Measurements from ENCODE around the gene TAS2R14. TPM values are rescaled to one million over a fixed set of nuclear protein-coding genes. Genes with fewer than 3 reads are reported as not detected.

Gene TAS2R14
- total RNA-seq, 2 donors from 2014 or later, result 4.0 to 4.9 TPM

DNA sequence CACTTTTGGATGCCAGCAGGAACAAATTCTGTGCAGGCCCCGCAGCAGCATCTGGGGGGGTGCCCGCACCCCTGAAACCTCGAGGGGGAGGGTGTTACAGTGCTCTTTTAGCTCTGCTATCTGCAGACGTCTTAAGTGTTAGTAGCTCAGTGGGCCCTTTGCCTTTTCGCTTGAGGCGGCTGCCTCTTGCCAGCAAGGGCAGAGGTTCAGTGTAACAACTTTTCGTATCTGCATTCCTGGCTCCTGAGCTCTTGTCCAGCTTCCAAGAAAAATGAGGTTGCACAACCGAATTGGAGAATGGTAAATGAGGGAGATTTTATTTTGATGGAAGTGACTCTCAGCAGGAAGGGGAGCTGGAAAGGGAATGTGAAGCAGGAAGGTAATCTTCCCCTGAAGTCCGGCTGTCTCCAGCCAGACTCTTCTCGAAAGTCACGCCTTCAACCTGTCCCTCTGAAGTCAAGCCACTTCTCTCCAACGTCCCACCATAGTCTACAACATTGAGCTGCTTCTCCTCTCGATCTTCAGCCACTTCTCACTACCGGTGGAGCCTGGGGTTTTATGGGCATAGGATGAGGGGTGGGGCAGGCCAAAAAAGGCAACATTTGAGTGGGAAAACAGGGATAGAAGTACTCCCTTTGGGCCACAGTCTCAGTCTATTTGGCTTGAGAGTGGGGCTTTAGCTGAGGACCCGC, 29.8 kb upstream of the TAS2R14 start:
- intact Hi-C loops (cut with DNase I), result no loop called here
- peak; percentile 19 to 34 (median 32) for DNase-seq
- no peaks in the 10 kb centered on the region for H3K4me1 ChIP-seq
- ATAC-seq, result peak; percentile 45
- no peak overlapping the region for H3K27ac ChIP-seq
- TF ChIP-seq, protein P1, sequence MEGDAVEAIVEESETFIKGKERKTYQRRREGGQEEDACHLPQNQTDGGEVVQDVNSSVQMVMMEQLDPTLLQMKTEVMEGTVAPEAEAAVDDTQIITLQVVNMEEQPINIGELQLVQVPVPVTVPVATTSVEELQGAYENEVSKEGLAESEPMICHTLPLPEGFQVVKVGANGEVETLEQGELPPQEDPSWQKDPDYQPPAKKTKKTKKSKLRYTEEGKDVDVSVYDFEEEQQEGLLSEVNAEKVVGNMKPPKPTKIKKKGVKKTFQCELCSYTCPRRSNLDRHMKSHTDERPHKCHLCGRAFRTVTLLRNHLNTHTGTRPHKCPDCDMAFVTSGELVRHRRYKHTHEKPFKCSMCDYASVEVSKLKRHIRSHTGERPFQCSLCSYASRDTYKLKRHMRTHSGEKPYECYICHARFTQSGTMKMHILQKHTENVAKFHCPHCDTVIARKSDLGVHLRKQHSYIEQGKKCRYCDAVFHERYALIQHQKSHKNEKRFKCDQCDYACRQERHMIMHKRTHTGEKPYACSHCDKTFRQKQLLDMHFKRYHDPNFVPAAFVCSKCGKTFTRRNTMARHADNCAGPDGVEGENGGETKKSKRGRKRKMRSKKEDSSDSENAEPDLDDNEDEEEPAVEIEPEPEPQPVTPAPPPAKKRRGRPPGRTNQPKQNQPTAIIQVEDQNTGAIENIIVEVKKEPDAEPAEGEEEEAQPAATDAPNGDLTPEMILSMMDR (IDR thresholded peaks at IDR 0.05), result no peak
- no peak for TF ChIP-seq POLR2A (IDR thresholded peaks at IDR 0.05)
- H3K27me3 ChIP-seq, result no peaks in the 10 kb centered on the region
- H3K36me3 ChIP-seq (replicated peaks in 1 of 2; ENCODE audit: insufficient read depth in 1 of 2, low read depth in 2 of 2), result no peaks in the 10 kb centered on the region
- no peaks in the 10 kb centered on the region for H3K9me3 ChIP-seq
- H3K4me3 ChIP-seq, result no peak overlapping the region
- 72 to 79% methylated on average over 15 of the region's 15 CpGs for WGBS, 2 donors

- Histone ChIP-seq H3K36me3 (replicated peaks in 1 of 2; ENCODE audit: insufficient read depth in 1 of 2, low read depth in 2 of 2) (no peaks in the 10 kb centered on the region), H3K4me3 (no peak overlapping the region), H3K9me3 (no peaks in the 10 kb centered on the region), H3K27ac (no peak overlapping the region), H3K27me3 (no peaks in the 10 kb centered on the region), H3K4me1 (no peaks in the 10 kb centered on the region)
- no peak for TF ChIP-seq POLR2A (IDR thresholded peaks at IDR 0.05)
- TF ChIP-seq, protein P1 (IDR thresholded peaks at IDR 0.05), result no peak
- no peak for DNase-seq
- intact Hi-C loops (cut with DNase I), result no loop called here
- ATAC-seq, result no peak
- WGBS, 2 donors, result 77 to 78% methylated on average over 2 of the region's 2 CpGs
Observed at GRCh38 chr12:10967409-10967808, 28.3 kb upstream of the TAS2R14 start.

GRCh38 chr12:10966314-10966713, 27.3 kb upstream of the TAS2R14 start:
- no peaks in the 10 kb centered on the region for H3K27me3 ChIP-seq
- no peaks in the 10 kb centered on the region for H3K36me3 ChIP-seq (replicated peaks in 1 of 2; ENCODE audit: insufficient read depth in 1 of 2, low read depth in 2 of 2)
- no peak for ATAC-seq
- H3K4me1 ChIP-seq, result no peaks in the 10 kb centered on the region
- no peak for DNase-seq
- intact Hi-C loops (cut with DNase I), result no loop called here
- H3K4me3 ChIP-seq, result no peak overlapping the region
- TF ChIP-seq, protein P1 (IDR thresholded peaks at IDR 0.05), result no peak
- no peak for TF ChIP-seq POLR2A (IDR thresholded peaks at IDR 0.05)
- H3K27ac ChIP-seq, result no peak overlapping the region
- no peaks in the 10 kb centered on the region for H3K9me3 ChIP-seq

DNA sequence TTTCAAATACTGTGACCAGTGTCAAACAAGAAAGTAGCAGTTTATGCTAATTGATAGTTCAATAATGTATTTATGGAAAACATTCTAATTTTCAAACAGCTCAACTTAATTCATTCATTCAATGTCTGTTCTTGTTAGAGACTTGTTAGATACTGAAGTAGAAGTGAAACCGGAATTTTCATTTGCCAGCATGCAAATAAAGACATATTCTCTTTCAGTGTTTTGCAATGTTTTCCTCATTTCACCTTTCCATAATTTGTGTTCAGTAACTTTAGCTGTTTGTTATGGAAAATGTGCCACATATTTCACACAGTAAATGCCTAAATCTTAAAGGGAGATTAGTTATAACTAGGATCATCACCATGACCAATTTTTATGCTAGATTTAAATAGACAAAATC, 26.4 kb upstream of the TAS2R14 start:
- DNase-seq (no peak), ATAC-seq (no peak)
- intact Hi-C loops (cut with DNase I), result no loop called here
- TF ChIP-seq, protein P1 (IDR thresholded peaks at IDR 0.05), result no peak
- no peak for TF ChIP-seq POLR2A (IDR thresholded peaks at IDR 0.05)
- no peak overlapping the region for H3K27ac ChIP-seq
- 96 to 100% methylated on average over 1 of the region's 1 CpG for WGBS, 2 donors
- no peaks in the 10 kb centered on the region for H3K27me3 ChIP-seq
- no peak overlapping the region for H3K4me3 ChIP-seq
- no peaks in the 10 kb centered on the region for H3K9me3 ChIP-seq
- H3K36me3 ChIP-seq (replicated peaks in 1 of 2; ENCODE audit: insufficient read depth in 1 of 2, low read depth in 2 of 2), result no peaks in the 10 kb centered on the region
- no peaks in the 10 kb centered on the region for H3K4me1 ChIP-seq

- Histone ChIP-seq H3K4me3 (no peak overlapping the region), H3K27me3 (no peaks in the 10 kb centered on the region), H3K4me1 (no peaks in the 10 kb centered on the region), H3K27ac (no peak overlapping the region), H3K9me3 (no peaks in the 10 kb centered on the region), H3K36me3 (replicated peaks in 1 of 2; ENCODE audit: insufficient read depth in 1 of 2, low read depth in 2 of 2) (no peaks in the 10 kb centered on the region)
- intact Hi-C loops (cut with DNase I), result no loop called here
- WGBS, 2 donors, result 75 to 82% methylated on average over 4 of the region's 4 CpGs
- TF ChIP-seq, protein P1 (IDR thresholded peaks at IDR 0.05), result no peak
- TF ChIP-seq POLR2A (IDR thresholded peaks at IDR 0.05), result no peak
- DNase-seq (no peak), ATAC-seq (no peak)
Observed at GRCh38 chr12:10960211-10960610, 21.1 kb upstream of the TAS2R14 start.

Measured in body of pancreas (tissue), 4 donors.